CD4-positive, alpha-beta T cell (primary cell): ENCODE measurements around the gene BRD9. TPM values are rescaled to one million over a fixed set of nuclear protein-coding genes. Genes with fewer than 3 reads are reported as not detected.

Experiments used
- ATAC-seq: fragments of 200-7000 bp; cut with Tn5 transposase; one replicate; pipeline ENCODE4 v1.10.0; 2022; ENCODE audit warnings: mild to moderate bottlenecking; ENCODE audit not compliant: poor library complexity
- CTCF ChIA-PET: fragments of 350-600 bp; sonication (Branson Sonifier 250); formaldehyde crosslinking; loops from one replicate; lab custom pipeline; 2021; ENCODE audit warnings: antibody characterized with exemption, inconsistent platforms; lab: Charles Lee
- POLR2A ChIA-PET: fragments of 350-600 bp; sonication (Branson Sonifier 250); formaldehyde crosslinking; loops from one replicate; lab custom pipeline; 2021; ENCODE audit warnings: antibody characterized with exemption, inconsistent platforms; lab: Charles Lee
- DNase-seq, 14 experiments: peaks; one replicate each; pipeline ENCODE4 v3.0.0-alpha.2; 2013 to 2020; ENCODE audit warnings: mixed read lengths in 2 of 14
- H3K27ac ChIP-seq, 2 donors: one replicate each; pipeline versions ENCODE4 v1.5.1 to v1.7.0; 2013; ENCODE audit warnings: low read length in 2 of 2, low read depth in 1 of 2, mild to moderate bottlenecking in 1 of 2
- H3K27me3 ChIP-seq, 2 experiments: 1 replicate in 1 of 2; 2 replicates in 1 of 2; pipeline versions ENCODE4 v1.6.1 to v1.7.0; 2013; ENCODE audit warnings: low read length in 2 of 2, control low read depth in 1 of 2, mild to moderate bottlenecking in 1 of 2, moderate library complexity in 1 of 2; ENCODE audit not compliant: insufficient read depth in 2 of 2, control insufficient read depth in 1 of 2
- H3K36me3 ChIP-seq: one replicate; pipeline ENCODE4 v1.6.1; 2013; ENCODE audit warnings: low read length, control low read depth; ENCODE audit not compliant: insufficient read depth
- H3K4me1 ChIP-seq: one replicate; pipeline ENCODE4 v1.6.1; 2013; ENCODE audit warnings: low read length, control low read depth; ENCODE audit not compliant: insufficient read depth
- H3K4me3 ChIP-seq: one replicate; pipeline ENCODE4 v1.5.1; 2013; ENCODE audit warnings: mild to moderate bottlenecking, low read length, moderate library complexity
- H3K9me3 ChIP-seq, 2 experiments: 1 replicate in 1 of 2; 2 replicates in 1 of 2; pipeline versions ENCODE4 v1.6.1 to v1.7.0; 2013; ENCODE audit warnings: low read length in 2 of 2, mild to moderate bottlenecking in 2 of 2, control low read depth in 1 of 2, moderate library complexity in 1 of 2; ENCODE audit not compliant: control insufficient read depth in 1 of 2, insufficient read depth in 1 of 2
- H3K27ac Mint-ChIP-seq: one replicate; pipeline ENCODE4 v1.8.0; 2020; ENCODE audit warnings: mixed read lengths
- H3K27me3 Mint-ChIP-seq: one replicate; pipeline ENCODE4 v1.8.0; 2021; ENCODE audit warnings: mixed read lengths
- H3K36me3 Mint-ChIP-seq: one replicate; pipeline ENCODE4 v1.8.0; 2021; ENCODE audit warnings: low read depth, mixed read lengths
- H3K4me1 Mint-ChIP-seq: one replicate; pipeline ENCODE4 v1.8.0; 2021; ENCODE audit warnings: low read depth, mixed read lengths
- H3K4me3 Mint-ChIP-seq: one replicate; pipeline ENCODE4 v1.8.0; 2020; ENCODE audit warnings: mild to moderate bottlenecking, mixed read lengths
- H3K9me3 Mint-ChIP-seq: one replicate; pipeline ENCODE4 v1.8.0; 2020; ENCODE audit warnings: mixed read lengths
- CTCF ChIP-seq: fragments of 200-600 bp; IDR thresholded peaks from one replicate; pipeline ENCODE4 v1.8.0; 2022; ENCODE audit warnings: antibody characterized with exemption, mild to moderate bottlenecking
- intact Hi-C, 2 experiments: fragments of 100-400 bp; cut with DNase I in 1 of 2; cut with micrococcal nuclease in 1 of 2; formaldehyde crosslinking; loops; one replicate each; pipeline versions ENCODE4 v1.15.1 to v1.9.0; 2023 to 2025; cut with DNase I, micrococcal nuclease
- total RNA-seq, 174 experiments: library from RNA in 2 of 174; stranded (reverse) in 2 of 174; gene quantifications; one replicate each; pipeline ENCODE4 v1.2.3 and lab custom pipeline; 2021 to 2026

Gene BRD9
- total RNA-seq, 2 experiments from 2014 or later, result 109 TPM

- H3K36me3 Mint-ChIP-seq, result no peaks in the 10 kb centered on the region
These were observed 15.6 kb upstream of the BRD9 start for GRCh38 chr5:908172-908571.

GRCh38 chr5:907366-907910 is 14.8 kb upstream of the BRD9 start:
- ChIA-PET CTCF (no interaction called here), POLR2A (no interaction called here)
- H3K36me3 Mint-ChIP-seq, result no peaks in the 10 kb centered on the region
- H3K27me3 Mint-ChIP-seq, result no peaks in the 10 kb centered on the region
- Histone ChIP-seq H3K36me3 (no peaks in the 10 kb centered on the region), H3K4me3 (no peak overlapping the region), H3K9me3 (no peaks in the 10 kb centered on the region), H3K27me3 (no peaks in the 10 kb centered on the region), H3K4me1 (no peaks in the 10 kb centered on the region), H3K27ac (no peak overlapping the region)
- H3K27ac Mint-ChIP-seq, result no peak overlapping the region
- no peak for TF ChIP-seq CTCF
- H3K4me1 Mint-ChIP-seq, result no peaks in the 10 kb centered on the region
- intact Hi-C loops, result no loop called here
- H3K4me3 Mint-ChIP-seq, result no peak overlapping the region
- no peaks in the 10 kb centered on the region for H3K9me3 Mint-ChIP-seq
- no peak for DNase-seq
- no peak for ATAC-seq

More at GRCh38 chr5:908172-908571, 15.6 kb upstream of the BRD9 start:
- no peak overlapping the region for H3K27ac Mint-ChIP-seq
- TF ChIP-seq CTCF, result no peak
- H3K9me3 Mint-ChIP-seq, result no peaks in the 10 kb centered on the region
- Histone ChIP-seq H3K36me3 (no peaks in the 10 kb centered on the region), H3K4me3 (no peak overlapping the region), H3K27ac (no peak overlapping the region), H3K27me3 (no peaks in the 10 kb centered on the region), H3K4me1 (peaks cover 4% of the 10 kb centered on the region), H3K9me3 (no peaks in the 10 kb centered on the region)
- intact Hi-C loops, result no loop called here
- H3K4me1 Mint-ChIP-seq, result peaks cover 6% of the 10 kb centered on the region
- H3K27me3 Mint-ChIP-seq, result no peaks in the 10 kb centered on the region
- no peak overlapping the region for H3K4me3 Mint-ChIP-seq
- ATAC-seq, result no peak
- no peak for DNase-seq
- ChIA-PET POLR2A (no interaction called here), CTCF (no interaction called here)

GRCh38 chr5:905139-905642 is 12.6 kb upstream of the BRD9 start:
- H3K9me3 ChIP-seq, result no peaks in the 10 kb centered on the region
- ATAC-seq (no peak), DNase-seq (no peak)
- no peaks in the 10 kb centered on the region for H3K27me3 Mint-ChIP-seq
- no peaks in the 10 kb centered on the region for H3K4me1 ChIP-seq
- no peak overlapping the region for H3K27ac Mint-ChIP-seq
- no peaks in the 10 kb centered on the region for H3K4me1 Mint-ChIP-seq
- H3K9me3 Mint-ChIP-seq, result no peaks in the 10 kb centered on the region
- TF ChIP-seq CTCF, result no peak
- H3K27ac ChIP-seq, result no peak overlapping the region
- no peak overlapping the region for H3K4me3 Mint-ChIP-seq
- intact Hi-C loops, result no loop called here
- POLR2A ChIA-PET, result no interaction called here
- H3K27me3 ChIP-seq, result no peaks in the 10 kb centered on the region
- no peaks in the 10 kb centered on the region for H3K36me3 Mint-ChIP-seq
- H3K36me3 ChIP-seq, result no peaks in the 10 kb centered on the region
- no peak overlapping the region for H3K4me3 ChIP-seq
- CTCF ChIA-PET, result interaction anchor here (1.6 kb wide), 1 partner anchor 236 kb away, joined by 7 read pairs; no protein-coding TSS in a partner anchor
